H9 (cell line): ENCODE data around the gene ITGAE. TPM values are rescaled to one million over a fixed set of nuclear protein-coding genes. Genes with fewer than 3 reads are reported as not detected.

Experiments used
- DNase-seq: peaks from one replicate; pipeline ENCODE4 v3.0.0-alpha.2; 2017
- H2AFZ ChIP-seq: one replicate; pipeline ENCODE4 v1.6.1; 2013; ENCODE audit warnings: mild to moderate bottlenecking, low read length, control low read depth, moderate library complexity
- H2AK5ac ChIP-seq: 2 replicates; pipeline ENCODE4 v1.6.1; 2013; ENCODE audit warnings: low read length, control low read depth, mixed read lengths; ENCODE audit not compliant: insufficient read length
- H2BK120ac ChIP-seq: one replicate; pipeline ENCODE4 v1.6.1; 2013; ENCODE audit warnings: low read depth, mild to moderate bottlenecking, low read length, control low read depth, inconsistent platforms; ENCODE audit not compliant: poor library complexity, severe bottlenecking
- H2BK12ac ChIP-seq: 2 replicates; pipeline ENCODE4 v1.6.1; 2013; ENCODE audit warnings: low read length, control low read depth, mixed read lengths, low read depth; ENCODE audit not compliant: insufficient read length
- H2BK15ac ChIP-seq: 2 replicates; pipeline ENCODE4 v1.6.1; 2013; ENCODE audit warnings: low read depth, low read length, control low read depth
- H2BK20ac ChIP-seq: one replicate; pipeline ENCODE4 v1.6.1; 2013; ENCODE audit warnings: low read depth, mild to moderate bottlenecking, low read length, control low read depth, inconsistent platforms; ENCODE audit not compliant: poor library complexity, severe bottlenecking
- H2BK5ac ChIP-seq: 2 replicates; pipeline ENCODE4 v1.6.1; 2013; ENCODE audit warnings: low read length, control low read depth, mixed read lengths; ENCODE audit not compliant: insufficient read length
- H3K14ac ChIP-seq: 2 replicates; pipeline ENCODE4 v1.6.1; 2013; ENCODE audit warnings: low read length, control low read depth; ENCODE audit not compliant: insufficient read depth
- H3K18ac ChIP-seq: 2 replicates; pipeline ENCODE4 v1.6.1; 2013; ENCODE audit warnings: low read depth, mild to moderate bottlenecking, mixed read lengths, low read length, control low read depth; ENCODE audit not compliant: insufficient read length
- H3K23ac ChIP-seq: 2 replicates; pipeline ENCODE4 v1.6.1; 2013; ENCODE audit warnings: low read length, control low read depth, mixed read lengths, low read depth; ENCODE audit not compliant: insufficient read length
- H3K23me2 ChIP-seq: 2 replicates; pipeline ENCODE4 v1.6.1; 2013; ENCODE audit warnings: low read depth, mild to moderate bottlenecking, mixed read lengths, low read length, control low read depth; ENCODE audit not compliant: insufficient read length, poor library complexity, severe bottlenecking
- H3K27ac ChIP-seq: 2 replicates; pipeline ENCODE4 v1.5.1; 2013; ENCODE audit warnings: low read length, control low read depth, mixed read lengths, low read depth; ENCODE audit not compliant: insufficient read length
- H3K27me3 ChIP-seq: 2 replicates; pipeline ENCODE4 v1.6.1; 2013; ENCODE audit warnings: low read length, control low read depth, inconsistent platforms; ENCODE audit not compliant: insufficient read depth
- H3K4ac ChIP-seq: 2 replicates; pipeline ENCODE4 v1.6.1; 2013; ENCODE audit warnings: low read depth, mild to moderate bottlenecking, control low read depth, inconsistent platforms, low read length, moderate library complexity
- H3K4me1 ChIP-seq: 2 replicates; pipeline ENCODE4 v1.6.1; 2013; ENCODE audit warnings: low read length, control low read depth, inconsistent platforms; ENCODE audit not compliant: insufficient read depth
- H3K4me2 ChIP-seq: 2 replicates; pipeline ENCODE4 v1.6.1; 2013; ENCODE audit warnings: low read length, control low read depth, mixed read lengths; ENCODE audit not compliant: insufficient read length, insufficient read depth
- H3K56ac ChIP-seq: 2 replicates; pipeline ENCODE4 v1.6.1; 2013; ENCODE audit warnings: low read depth, mild to moderate bottlenecking, mixed read lengths, low read length, control low read depth; ENCODE audit not compliant: insufficient read length
- H3K79me1 ChIP-seq: 2 replicates; pipeline ENCODE4 v1.6.1; 2013; ENCODE audit warnings: low read depth, mild to moderate bottlenecking, moderate library complexity, low read length, control low read depth, inconsistent platforms; ENCODE audit not compliant: insufficient read depth, poor library complexity, severe bottlenecking
- H3K79me2 ChIP-seq: 2 replicates; pipeline ENCODE4 v1.6.1; 2013; ENCODE audit warnings: low read length, control low read depth, inconsistent platforms; ENCODE audit not compliant: insufficient read depth
- H3K9ac ChIP-seq: 2 replicates; pipeline ENCODE4 v1.6.1; 2013; ENCODE audit warnings: low read length, control low read depth, mixed read lengths; ENCODE audit not compliant: insufficient read length; ENCODE audit errors: extremely low read depth
- H3K9me3 ChIP-seq: one replicate; pipeline ENCODE4 v1.6.1; 2013; ENCODE audit warnings: low read depth, low read length, inconsistent platforms; ENCODE audit not compliant: control insufficient read depth
- H3T11ph ChIP-seq: one replicate; pipeline ENCODE4 v1.6.1; 2013; ENCODE audit warnings: mild to moderate bottlenecking, low read length, control low read depth, inconsistent platforms
- H4K20me1 ChIP-seq: one replicate; pipeline ENCODE4 v1.6.1; 2013; ENCODE audit not compliant: control insufficient read depth, insufficient read length, insufficient read depth
- H4K5ac ChIP-seq: 2 replicates; pipeline ENCODE4 v1.6.1; 2013; ENCODE audit warnings: low read depth, mild to moderate bottlenecking, mixed read lengths, low read length, control low read depth; ENCODE audit not compliant: insufficient read length
- H4K8ac ChIP-seq: replicated peaks from 2 replicates; pipeline ENCODE4 v1.6.1; 2013; ENCODE audit warnings: low read length, control low read depth, mixed read lengths, low read depth; ENCODE audit not compliant: insufficient read length
- H4K91ac ChIP-seq: 2 replicates; pipeline ENCODE4 v1.6.1; 2013; ENCODE audit warnings: low read depth, mild to moderate bottlenecking, moderate library complexity, mixed read lengths, low read length, control low read depth; ENCODE audit not compliant: insufficient read length
- H3K27ac Mint-ChIP-seq, 3 experiments: 2 replicates in 2 of 3; 3 replicates in 1 of 3; pipeline ENCODE4 v1.8.0; 2020 to 2021; ENCODE audit warnings: mixed read lengths in 3 of 3, mild to moderate bottlenecking in 1 of 3, moderate library complexity in 1 of 3
- H3K27me3 Mint-ChIP-seq: 2 replicates; pipeline ENCODE4 v1.8.0; 2021; ENCODE audit warnings: low read depth, mild to moderate bottlenecking, moderate library complexity, mixed read lengths
- H3K36me3 Mint-ChIP-seq, 3 experiments: 2 replicates in 2 of 3; 3 replicates in 1 of 3; pipeline ENCODE4 v1.8.0; 2020 to 2021; ENCODE audit warnings: low read depth in 3 of 3, mixed read lengths in 3 of 3; ENCODE audit not compliant: insufficient read depth in 1 of 3
- H3K4me1 Mint-ChIP-seq, 2 experiments: 2 replicates each; pipeline ENCODE4 v1.8.0; 2020; ENCODE audit warnings: mixed read lengths in 2 of 2
- H3K4me3 Mint-ChIP-seq, 2 experiments: 2 replicates in 1 of 2; 3 replicates in 1 of 2; pipeline ENCODE4 v1.8.0; 2020 to 2021; ENCODE audit warnings: mild to moderate bottlenecking in 2 of 2, mixed read lengths in 2 of 2, moderate library complexity in 1 of 2
- H3K9me3 Mint-ChIP-seq, 2 experiments: 2 replicates in 1 of 2; 3 replicates in 1 of 2; pipeline ENCODE4 v1.8.0; 2020; ENCODE audit warnings: mild to moderate bottlenecking in 2 of 2, mixed read lengths in 2 of 2, moderate library complexity in 1 of 2
- CTCF ChIP-seq: fragments of 200-600 bp; sonication (generic); conservative IDR thresholded peaks from 3 replicates; pipeline ENCODE4 v1.8.0; 2021; ENCODE audit warnings: antibody characterized with exemption, mild to moderate bottlenecking
- WGBS: extraction: QIAGEN DNeasy Blood & Tissue Kit; methylation state at CpG from one replicate; pipeline ENCODE4 v1.1.7; 2013; ENCODE audit warnings: missing lambda C conversion rate, low lambda C conversion rate, mixed read lengths; ENCODE audit not compliant: insufficient read length; ENCODE audit errors: extremely low coverage; 5-methylcytosine and 5-hydroxymethylcytosine counted together
- total RNA-seq: library from RNA; stranded (reverse); gene quantifications from 2 replicates; pipeline ENCODE4 v1.2.1, GENCODE V29; 2021

ITGAE gene
- total RNA-seq, 1 experiment from 2014 or later: 23.5 TPM

DNA sequence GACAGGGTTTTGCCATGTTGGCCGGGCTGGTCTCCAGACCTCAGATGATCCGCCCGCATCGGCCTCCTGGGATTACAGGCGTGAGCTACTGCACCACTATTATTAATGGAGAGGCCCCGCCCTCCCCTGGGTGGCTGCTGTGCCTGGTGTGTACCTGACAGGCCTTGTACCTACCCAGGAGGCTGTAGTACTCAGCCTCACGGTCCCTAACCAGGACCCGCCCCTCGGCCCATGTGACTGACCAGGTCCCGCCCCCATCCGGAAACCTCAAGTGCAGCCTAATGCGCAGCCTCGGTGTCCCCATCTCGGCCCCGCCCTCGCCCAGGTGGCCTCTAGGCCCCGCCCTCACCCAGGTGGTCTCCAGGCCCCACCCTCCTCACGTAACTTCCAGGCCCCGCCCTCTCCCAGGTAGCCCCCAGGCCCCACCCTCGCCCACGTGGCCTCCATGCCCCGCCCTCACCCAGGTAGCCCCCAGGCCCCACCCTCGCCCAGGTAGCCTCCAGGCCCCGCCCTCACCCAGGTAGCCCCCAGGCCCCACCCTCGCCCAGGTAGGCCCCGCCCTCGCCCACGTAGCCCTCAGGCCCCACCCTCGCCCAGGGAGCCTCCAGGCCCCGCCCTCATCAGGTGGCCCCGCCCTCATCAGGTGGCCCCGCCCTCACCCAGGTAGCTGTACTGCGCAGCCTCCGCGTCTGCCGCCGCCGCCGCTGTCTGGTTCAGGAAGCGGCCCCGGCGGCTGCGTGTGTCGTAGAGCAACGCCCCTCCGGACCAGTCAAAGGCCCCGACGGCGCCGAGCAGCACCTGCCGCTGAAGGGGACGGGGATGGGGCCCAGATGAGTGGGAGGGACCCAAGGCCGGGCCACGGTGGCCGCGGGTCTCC lies 46.3 kb downstream of the ITGAE start:
- peak overlapping the region; percentile 74 for H3K9ac ChIP-seq
- peaks cover 5% of the 10 kb centered on the region for H3K27me3 Mint-ChIP-seq
- no peaks in the 10 kb centered on the region for H3K79me2 ChIP-seq
- peak; percentile 100 for DNase-seq
- H3K27ac ChIP-seq: peak overlapping the region; percentile 8
- H3K23me2 ChIP-seq: peaks cover 3% of the 10 kb centered on the region
- no peak overlapping the region for H2BK120ac ChIP-seq
- H3K4me1 Mint-ChIP-seq: peaks cover 6 to 16% of the 10 kb centered on the region in 2 experiments
- TF ChIP-seq CTCF: no peak
- H3K9me3 Mint-ChIP-seq: peaks cover 2 to 5% of the 10 kb centered on the region in 2 experiments; a peak in 3 of 5 replicates
- no peak overlapping the region for H4K8ac ChIP-seq
- H4K20me1 ChIP-seq: no peaks in the 10 kb centered on the region
- H2BK5ac ChIP-seq: no peak overlapping the region
- H4K5ac ChIP-seq: no peak overlapping the region
- no peaks in the 10 kb centered on the region for H3K79me1 ChIP-seq
- no peaks in the 10 kb centered on the region for H3K27me3 ChIP-seq
- peak overlapping the region; percentile 92 for H3K18ac ChIP-seq
- peak overlapping the region; percentile 74; the same call in 1 of the 2 replicates for H3K14ac ChIP-seq
- H3K4me2 ChIP-seq: peak overlapping the region; percentile 70
- H3K4ac ChIP-seq: no peak overlapping the region; the same call in 1 of the 2 replicates
- H4K91ac ChIP-seq: no peak overlapping the region
- H2AFZ ChIP-seq: no peak overlapping the region
- H3K9me3 ChIP-seq: no peaks in the 10 kb centered on the region
- no peak overlapping the region for H2BK20ac ChIP-seq
- H3K4me1 ChIP-seq: no peaks in the 10 kb centered on the region; the same call in 1 of the 2 replicates
- H3K36me3 Mint-ChIP-seq: peaks cover 2 to 6% (median 3%) of the 10 kb centered on the region in 3 experiments; a peak in 5 of 7 replicates
- H2BK12ac ChIP-seq: no peak overlapping the region
- H3K23ac ChIP-seq: no peak overlapping the region
- H2BK15ac ChIP-seq: no peak overlapping the region
- WGBS: no CpG with 5 or more reads among the region's 56 CpGs
- peak overlapping the region; percentile 66 to 78 for H3K4me3 Mint-ChIP-seq
- H2AK5ac ChIP-seq: no peak overlapping the region
- H3K56ac ChIP-seq: no peak overlapping the region
- no peak overlapping the region for H3K27ac Mint-ChIP-seq
- no peak overlapping the region for H3T11ph ChIP-seq
